ENCODE data around the gene OXSR1.
"Not testable (repeated sequence)": the region's sequence is repeated elsewhere in the genome, so short reads cannot be mapped to it uniquely, and the experiment has no call there.

The OXSR1 gene

GRCh38 chr3:38226273-38226672 is 60.9 kb downstream of the OXSR1 start:
- DNase-seq (ENCODE audit: low spot score) = no peak

- no peak for DNase-seq (ENCODE audit: low spot score)
Measured at GRCh38 chr3:38227989-38228388, 62.7 kb downstream of the OXSR1 start.

- no peak for DNase-seq (ENCODE audit: low spot score)
Measured at GRCh38 chr3:38229036-38229435, 63.7 kb downstream of the OXSR1 start.

GRCh38 chr3:38232701-38233100 is 67.4 kb downstream of the OXSR1 start:
- no peak for DNase-seq (ENCODE audit: low spot score)

- DNase-seq (ENCODE audit: low spot score) = no peak
Measured at GRCh38 chr3:38235466-38235865, 70.1 kb downstream of the OXSR1 start.

- no peak for DNase-seq (ENCODE audit: low spot score)
Measured at GRCh38 chr3:38238416-38239008, 73.2 kb downstream of the OXSR1 start.

- not testable (repeated sequence) for DNase-seq (ENCODE audit: low spot score)
Measured at GRCh38 chr3:38242812-38243211, 77.5 kb downstream of the OXSR1 start.

GRCh38 chr3:38245930-38246329 is 80.6 kb downstream of the OXSR1 start:
- DNase-seq (ENCODE audit: low spot score) = no peak

- peak; percentile 43 for DNase-seq (ENCODE audit: low spot score)
Measured at GRCh38 chr3:38247366-38248035, 82.2 kb downstream of the OXSR1 start.

GRCh38 chr3:38250198-38250597 is 84.9 kb downstream of the OXSR1 start:
- no peak for DNase-seq (ENCODE audit: low spot score)

- DNase-seq (ENCODE audit: low spot score) = no peak
Measured at GRCh38 chr3:38251197-38251596, 85.9 kb downstream of the OXSR1 start.

- DNase-seq (ENCODE audit: low spot score) = no peak
Measured at GRCh38 chr3:38253704-38254103, 88.4 kb downstream of the OXSR1 start.

GRCh38 chr3:38254872-38255271 is 89.5 kb downstream of the OXSR1 start:
- no peak for DNase-seq (ENCODE audit: low spot score)

- DNase-seq (ENCODE audit: low spot score) = no peak
Measured at GRCh38 chr3:38255627-38256026, 90.3 kb downstream of the OXSR1 start.

GRCh38 chr3:38257583-38257982 is 92.2 kb downstream of the OXSR1 start:
- DNase-seq (ENCODE audit: low spot score) = no peak

GRCh38 chr3:38260474-38260873 is 95.1 kb downstream of the OXSR1 start:
- no peak for DNase-seq (ENCODE audit: low spot score)

GRCh38 chr3:38264353-38264771 is 99.0 kb downstream of the OXSR1 start:
- DNase-seq (ENCODE audit: low spot score) = no peak

- no peak for DNase-seq (ENCODE audit: low spot score)
Measured at GRCh38 chr3:38264779-38265178, 99.4 kb downstream of the OXSR1 start.

- DNase-seq (ENCODE audit: low spot score) = no peak
Measured at GRCh38 chr3:38265604-38266307, 100.4 kb downstream of the OXSR1 start, which contains the start of gene SLC22A13. Gene SLC22A13 (plus strand): TSS chr3:38265812. CDS start chr3:38265861, 49 bp downstream.

- no peak for DNase-seq (ENCODE audit: low spot score)
Measured at GRCh38 chr3:38266810-38267209, 101.5 kb downstream of the OXSR1 start.

- DNase-seq (ENCODE audit: low spot score) = no peak
Measured at GRCh38 chr3:38267662-38268061, 102.3 kb downstream of the OXSR1 start.

GRCh38 chr3:38268087-38268486 is 102.8 kb downstream of the OXSR1 start:
- no peak for DNase-seq (ENCODE audit: low spot score)

GRCh38 chr3:38268522-38268921 is 103.2 kb downstream of the OXSR1 start:
- no peak for DNase-seq (ENCODE audit: low spot score)
